Measurements from ENCODE around the gene TMEM151A. TPM values are rescaled to one million over a fixed set of nuclear protein-coding genes. Genes with fewer than 3 reads are reported as not detected.

The TMEM151A gene
- total RNA-seq, 1 experiment from 2014 or later = not detected

- peak; percentile 93 for DNase-seq (ENCODE audit: low read depth)
Observed at GRCh38 chr11:66336234-66337102, 44.8 kb downstream of the TMEM151A start, which contains the start of gene RIN1. TSS of gene RIN1 (minus strand) at chr11:66336434. CDS start at chr11:66336402, 32 bp downstream.

DNA sequence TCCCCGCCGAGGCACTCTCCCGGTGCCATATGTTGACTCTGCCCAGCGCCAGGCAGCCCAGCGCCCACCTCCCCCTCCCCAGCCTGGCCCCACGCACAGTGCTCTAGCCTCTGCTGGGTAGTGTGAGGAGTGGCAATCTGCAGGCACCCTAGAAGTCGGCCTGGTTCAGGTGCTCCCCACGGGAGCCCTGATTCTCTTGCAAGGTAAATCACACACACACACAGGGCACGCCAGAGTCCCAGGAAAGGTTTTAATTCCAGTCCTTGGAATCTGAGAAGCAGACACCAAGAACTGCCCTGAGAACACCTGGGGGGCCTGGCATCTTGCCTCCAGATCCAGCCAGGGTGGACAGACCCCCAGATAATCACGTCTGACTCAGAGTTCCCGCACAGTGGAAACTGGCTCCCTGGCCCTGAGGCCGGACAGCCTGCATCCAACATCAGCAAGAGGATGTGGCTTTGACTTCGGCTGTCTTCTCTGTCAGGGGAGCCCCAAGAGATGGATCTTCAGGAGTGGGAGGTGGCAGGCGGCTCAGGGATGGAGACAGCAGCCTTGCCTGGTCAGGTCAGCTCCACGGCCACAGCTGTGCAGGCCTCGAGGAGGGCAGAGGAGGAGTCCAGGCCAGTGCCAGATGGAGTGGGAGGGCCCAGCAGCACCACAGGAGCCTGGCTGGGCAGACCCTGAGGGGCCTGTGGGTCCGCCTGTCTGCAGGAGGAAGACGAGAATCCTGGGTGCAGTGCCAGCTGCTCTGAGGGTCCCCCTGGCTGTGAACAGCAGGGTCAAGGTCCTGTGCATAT, 45.6 kb downstream of the TMEM151A start:
- DNase-seq (ENCODE audit: low read depth) = peak; percentile 39

DNA sequence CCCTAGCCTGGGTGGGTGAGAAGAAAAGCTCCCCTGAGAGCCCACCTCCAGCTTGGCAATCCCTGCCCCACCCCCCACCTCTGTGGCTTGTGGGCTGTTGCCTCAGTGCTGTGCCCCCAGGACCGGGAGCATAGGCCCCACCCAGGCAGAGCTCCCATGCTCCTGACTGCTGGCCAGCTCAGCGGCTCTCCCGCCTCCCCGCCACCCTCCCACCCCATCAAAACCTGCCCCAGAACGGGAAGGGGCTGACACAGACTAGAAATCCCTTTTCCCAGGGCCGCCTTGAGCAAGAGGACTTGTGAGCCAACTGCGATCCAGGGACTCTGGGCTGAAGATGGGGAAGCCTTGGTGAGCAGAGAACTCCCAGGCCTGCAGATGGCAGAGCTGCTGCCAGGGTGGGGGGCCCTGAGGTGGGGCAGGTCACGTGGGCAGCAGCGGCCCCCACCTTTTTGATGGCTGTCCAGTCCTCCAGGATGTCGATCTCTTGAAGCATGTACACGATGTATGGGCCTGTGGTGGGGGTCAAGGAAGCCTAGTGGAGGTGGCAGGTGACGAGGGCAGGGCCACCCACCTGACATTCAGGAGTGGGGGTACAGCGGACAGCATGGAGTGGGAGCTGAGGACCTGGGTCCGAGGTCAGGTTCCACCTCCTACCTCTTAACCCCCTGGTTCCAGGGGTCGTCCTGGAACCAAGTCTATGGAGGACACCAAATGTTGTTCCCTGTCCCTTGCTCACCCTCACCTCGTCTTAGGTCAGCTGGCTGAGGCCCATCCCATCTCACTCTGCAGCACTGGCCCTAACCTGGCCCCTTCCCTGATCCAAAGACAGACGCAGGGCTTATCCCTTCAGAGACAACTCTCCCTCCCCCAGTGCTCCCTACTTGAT, 46.8 kb downstream of the TMEM151A start:
- no peak for DNase-seq (ENCODE audit: low read depth)

DNA sequence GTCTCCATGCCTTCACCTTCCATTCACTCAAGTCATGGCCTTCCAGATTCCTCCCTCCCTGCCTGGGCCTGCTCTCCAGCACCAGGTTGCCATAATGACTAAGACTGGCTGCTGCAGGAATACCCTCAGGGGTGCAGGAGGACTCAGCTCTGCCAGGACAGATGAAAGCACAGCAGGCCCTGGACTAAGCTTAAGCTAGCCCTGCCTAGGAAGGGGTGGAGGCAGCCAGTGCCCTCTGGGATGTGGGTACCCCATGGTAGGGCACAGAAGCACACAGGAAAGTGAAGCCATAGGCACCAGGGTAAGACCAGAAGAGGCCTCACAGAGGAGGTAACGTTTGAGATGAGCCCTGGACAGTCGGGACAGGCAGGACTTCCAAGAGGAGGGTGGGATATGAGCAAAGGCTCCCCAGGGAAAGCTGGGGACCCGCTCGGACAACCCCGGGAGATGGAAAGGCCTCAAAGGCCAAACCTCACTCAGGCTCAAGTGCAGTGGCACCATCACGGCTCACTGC, 47.5 kb downstream of the TMEM151A start:
- DNase-seq (ENCODE audit: low read depth) = no peak

GRCh38 chr11:66339686-66340483, 48.2 kb downstream of the TMEM151A start:
- no peak for DNase-seq (ENCODE audit: low read depth)

- DNase-seq (ENCODE audit: low read depth) = no peak
Observed at GRCh38 chr11:66340596-66341501, 49.2 kb downstream of the TMEM151A start.

DNA sequence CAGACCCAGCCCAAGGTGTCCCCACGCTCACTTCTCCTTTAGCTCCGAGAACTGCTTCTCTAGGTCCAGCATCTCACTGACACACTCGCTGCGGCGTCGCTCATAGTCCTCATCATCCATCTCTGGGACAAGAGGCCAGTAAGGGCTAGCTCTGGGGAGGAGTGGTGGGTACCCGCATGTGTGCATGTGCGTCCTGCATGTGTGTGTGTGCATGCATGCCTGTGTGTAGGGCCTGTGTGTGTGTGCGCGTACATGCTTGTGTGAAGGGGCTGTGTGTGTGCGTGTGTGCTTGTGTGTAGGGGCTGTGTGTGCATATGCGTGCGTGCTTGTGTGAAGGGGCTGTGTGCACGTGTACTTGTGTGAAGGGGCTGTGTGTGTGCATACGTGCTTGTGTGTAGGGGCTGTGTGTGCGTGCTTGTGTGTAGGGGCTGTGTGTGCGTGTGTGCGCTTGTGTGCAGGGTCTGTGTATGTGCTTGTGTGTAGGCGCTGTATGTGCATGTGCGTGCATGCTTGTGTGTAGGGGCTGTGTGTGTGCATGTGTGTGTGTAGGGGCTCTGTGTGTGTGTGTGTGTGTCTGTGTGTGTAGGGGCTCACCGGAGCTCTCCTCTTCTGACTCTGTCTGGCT, 49.9 kb downstream of the TMEM151A start:
- no peak for DNase-seq (ENCODE audit: low read depth)

DNA sequence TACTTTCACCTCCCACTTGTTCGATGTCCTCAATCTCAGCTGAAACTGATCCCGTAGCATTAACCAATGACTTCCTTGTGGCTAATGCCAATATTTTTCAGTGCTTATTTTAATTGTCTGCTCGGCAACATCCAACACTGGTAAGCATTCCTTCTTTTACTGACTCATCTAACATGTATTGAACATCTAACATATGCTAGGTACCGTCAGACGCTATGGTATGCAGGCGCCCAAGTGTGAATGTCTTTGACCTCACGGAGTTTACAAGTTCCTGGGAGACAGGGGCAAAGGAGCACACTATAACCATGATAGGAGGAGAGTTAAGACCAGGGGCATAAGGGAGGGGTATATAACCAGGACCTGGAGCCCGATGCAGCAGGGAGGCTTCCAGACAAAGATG, 51.5 kb downstream of the TMEM151A start:
- no peak for DNase-seq (ENCODE audit: low read depth)

GRCh38 chr11:66344550-66345315, 53.0 kb downstream of the TMEM151A start, which contains the start of gene BRMS1:
TSS of gene BRMS1 (minus strand) at chr11:66345104. CDS start at chr11:66342234, 2,870 bp downstream.
- DNase-seq (ENCODE audit: low read depth) = peak; percentile 97

GRCh38 chr11:66345316-66345649, 53.6 kb downstream of the TMEM151A start:
- no peak for DNase-seq (ENCODE audit: low read depth)

Other genes with a start within 250 kb of the TMEM151A start
- gene GAL3ST3, start 242.7 kb upstream of the TMEM151A start, total RNA-seq (2014; rRNA removed; shearing (Covaris generic)) = not detected in 2 replicates
- gene SF3B2, start 239.5 kb upstream of the TMEM151A start, total RNA-seq (2014; rRNA removed; shearing (Covaris generic)) = 257 and 289 TPM in 2 replicates
- 10.9 and 13.0 TPM in 2 replicates for gene PACS1, start 221.6 kb upstream of the TMEM151A start, total RNA-seq (2014; rRNA removed; shearing (Covaris generic))
- gene KLC2, start 34.2 kb upstream of the TMEM151A start, total RNA-seq (2014; rRNA removed; shearing (Covaris generic)) = 14.2 and 22.5 TPM in 2 replicates
- 77.0 and 84.4 TPM in 2 replicates for gene RAB1B, start 23.3 kb upstream of the TMEM151A start, total RNA-seq (2014; rRNA removed; shearing (Covaris generic))
- gene CNIH2, start 13.7 kb upstream of the TMEM151A start, total RNA-seq (2014; rRNA removed; shearing (Covaris generic)) = 0.40 and 0.98 TPM in 2 replicates
- gene YIF1A, start 2.8 kb upstream of the TMEM151A start, total RNA-seq (2014; rRNA removed; shearing (Covaris generic)) = 135 and 143 TPM in 2 replicates
- 0.06 TPM in 1 of 2 replicates, not detected in the other for gene CD248, start 25.1 kb downstream of the TMEM151A start, total RNA-seq (2014; rRNA removed; shearing (Covaris generic))
- 13.2 and 14.6 TPM in 2 replicates for gene RIN1, start 44.5 kb downstream of the TMEM151A start, total RNA-seq (2014; rRNA removed; shearing (Covaris generic))
- gene BRMS1, start 53.2 kb downstream of the TMEM151A start, total RNA-seq (2014; rRNA removed; shearing (Covaris generic)) = 111 and 124 TPM in 2 replicates
- gene B4GAT1, start 55.7 kb downstream of the TMEM151A start, total RNA-seq (2014; rRNA removed; shearing (Covaris generic)) = 30.0 and 34.5 TPM in 2 replicates
- 0.48 and 0.86 TPM in 2 replicates for gene SLC29A2, start 79.9 kb downstream of the TMEM151A start, total RNA-seq (2014; rRNA removed; shearing (Covaris generic))
- 0.11 TPM in 1 of 2 replicates, not detected in the other for gene NPAS4, start 129.1 kb downstream of the TMEM151A start, total RNA-seq (2014; rRNA removed; shearing (Covaris generic))
- gene MRPL11, start 147.0 kb downstream of the TMEM151A start, total RNA-seq (2014; rRNA removed; shearing (Covaris generic)) = 107 and 157 TPM in 2 replicates
- 1.8 and 2.1 TPM in 2 replicates for gene PELI3, start 175.0 kb downstream of the TMEM151A start, total RNA-seq (2014; rRNA removed; shearing (Covaris generic))
- 77.5 and 84.0 TPM in 2 replicates for gene DPP3, start 188.5 kb downstream of the TMEM151A start, total RNA-seq (2014; rRNA removed; shearing (Covaris generic))
- 3.9 and 15.7 TPM in 2 replicates for gene BBS1, start 218.7 kb downstream of the TMEM151A start, total RNA-seq (2014; rRNA removed; shearing (Covaris generic))

Data from Daoy (cell line).